ENCODE data around the gene IRF6. TPM values are rescaled to one million over a fixed set of nuclear protein-coding genes. Genes with fewer than 3 reads are reported as not detected.

The IRF6 gene
- total and polyA plus RNA-seq, 2 donors (not counting 1 experiment from before 2014, with no cell fraction given) = 0.66 to 1.00 TPM

GRCh38 chr1:209830722-209831121 lies 24.8 kb upstream of the IRF6 start:
- Histone ChIP-seq H2AFZ (ENCODE audit: low read length) (no peak overlapping the region), H3K4me2 (ENCODE audit: extremely low read depth, insufficient read depth, low read length) (no peak overlapping the region), H3K4me1 (ENCODE audit: control insufficient read depth, extremely low read depth, insufficient read depth, low read length) (peaks cover 10% of the 10 kb centered on the region), H3K36me3 (ENCODE audit: control insufficient read depth, insufficient read depth, low read length) (peaks cover 9% of the 10 kb centered on the region), H3K79me2 (ENCODE audit: control insufficient read depth, insufficient read depth, low read length) (peaks cover 21% of the 10 kb centered on the region), H3K4me3 (replicated peaks in 1 of 4; ENCODE audit: control extremely low read depth in 1 of 4, insufficient read depth in 1 of 4, low read depth in 3 of 4, low read length in 4 of 4) (no peak overlapping the region), H3K27me3 (ENCODE audit: control insufficient read depth, insufficient read depth, low read length) (no peaks in the 10 kb centered on the region), H3K9me3 (ENCODE audit: control insufficient read depth, insufficient read depth, low read depth, low read length) (no peaks in the 10 kb centered on the region), H4K20me1 (ENCODE audit: control insufficient read depth, extremely low read depth, insufficient read depth, low read length) (no peaks in the 10 kb centered on the region), H3K27ac (ENCODE audit: insufficient read depth, low read length) (no peak overlapping the region), H3K9ac (ENCODE audit: insufficient read depth, low read length) (no peak overlapping the region)
- TF ChIP-seq EZH2 (IDR thresholded peaks at IDR 0.05; ENCODE audit: low read length, missing control alignments) = no peak
- no peak for TF ChIP-seq CTCF (conservative IDR thresholded peaks at IDR 0.05 in 1 of 2, IDR thresholded peaks at IDR 0.05 in 1 of 2; ENCODE audit: low read depth in 1 of 2, low read length in 2 of 2)
- no peak for DNase-seq (ENCODE audit: low read depth in 2 of 2)

GRCh38 chr1:209829716-209830115 lies 23.8 kb upstream of the IRF6 start:
- H3K79me2 ChIP-seq (ENCODE audit: control insufficient read depth, insufficient read depth, low read length) = peaks cover 21% of the 10 kb centered on the region
- no peak for DNase-seq (ENCODE audit: low read depth in 2 of 2)
- H3K9me3 ChIP-seq (ENCODE audit: control insufficient read depth, insufficient read depth, low read depth, low read length) = no peaks in the 10 kb centered on the region
- H3K4me3 ChIP-seq (replicated peaks in 1 of 4; ENCODE audit: control extremely low read depth in 1 of 4, insufficient read depth in 1 of 4, low read depth in 3 of 4, low read length in 4 of 4) = peak overlapping the region in 2 of 4 experiments; percentile 90 to 96
- no peak for TF ChIP-seq CTCF (conservative IDR thresholded peaks at IDR 0.05 in 1 of 2, IDR thresholded peaks at IDR 0.05 in 1 of 2; ENCODE audit: low read depth in 1 of 2, low read length in 2 of 2)
- TF ChIP-seq EZH2 (IDR thresholded peaks at IDR 0.05; ENCODE audit: low read length, missing control alignments) = no peak
- no peaks in the 10 kb centered on the region for H4K20me1 ChIP-seq (ENCODE audit: control insufficient read depth, extremely low read depth, insufficient read depth, low read length)
- no peak overlapping the region for H3K27ac ChIP-seq (ENCODE audit: insufficient read depth, low read length)
- H3K4me1 ChIP-seq (ENCODE audit: control insufficient read depth, extremely low read depth, insufficient read depth, low read length) = peaks cover 10% of the 10 kb centered on the region
- peak overlapping the region; percentile 19 for H3K4me2 ChIP-seq (ENCODE audit: extremely low read depth, insufficient read depth, low read length)
- no peak overlapping the region for H3K9ac ChIP-seq (ENCODE audit: insufficient read depth, low read length)
- H3K27me3 ChIP-seq (ENCODE audit: control insufficient read depth, insufficient read depth, low read length) = no peaks in the 10 kb centered on the region
- H3K36me3 ChIP-seq (ENCODE audit: control insufficient read depth, insufficient read depth, low read length) = peaks cover 9% of the 10 kb centered on the region
- H2AFZ ChIP-seq (ENCODE audit: low read length) = no peak overlapping the region

- Histone ChIP-seq H3K27ac (ENCODE audit: insufficient read depth, low read length) (peak within 1 kb of the TSS; percentile 76), H3K4me2 (ENCODE audit: extremely low read depth, insufficient read depth, low read length) (peak within 1 kb of the TSS; percentile 82), H3K9me3 (ENCODE audit: control insufficient read depth, insufficient read depth, low read depth, low read length) (no peaks in the 10 kb centered on the region), H3K4me1 (ENCODE audit: control insufficient read depth, extremely low read depth, insufficient read depth, low read length) (peaks cover 10% of the 10 kb centered on the region), H3K79me2 (ENCODE audit: control insufficient read depth, insufficient read depth, low read length) (peaks cover 17% of the 10 kb centered on the region), H3K9ac (ENCODE audit: insufficient read depth, low read length) (peak within 1 kb of the TSS; percentile 59), H3K27me3 (ENCODE audit: control insufficient read depth, insufficient read depth, low read length) (no peaks in the 10 kb centered on the region), H3K36me3 (ENCODE audit: control insufficient read depth, insufficient read depth, low read length) (peaks cover 1% of the 10 kb centered on the region), H2AFZ (ENCODE audit: low read length) (peak within 1 kb of the TSS; percentile 93), H4K20me1 (ENCODE audit: control insufficient read depth, extremely low read depth, insufficient read depth, low read length) (no peaks in the 10 kb centered on the region), H3K4me3 (replicated peaks in 1 of 4; ENCODE audit: control extremely low read depth in 1 of 4, insufficient read depth in 1 of 4, low read depth in 3 of 4, low read length in 4 of 4) (peak within 1 kb of the TSS; percentile 90 to 97 (median 96))
- TF ChIP-seq CTCF (conservative IDR thresholded peaks at IDR 0.05 in 1 of 2, IDR thresholded peaks at IDR 0.05 in 1 of 2; ENCODE audit: low read depth in 1 of 2, low read length in 2 of 2) (peak; percentile 76 to 82), EZH2 (IDR thresholded peaks at IDR 0.05; ENCODE audit: low read length, missing control alignments) (no peak)
- DNase-seq (ENCODE audit: low read depth in 2 of 2) = peak; percentile 97 to 98
Measured at GRCh38 chr1:209827384-209828262, 21.7 kb upstream of the IRF6 start, which contains the start of gene UTP25. Gene UTP25, plus strand, starts transcription at chr1:209827972. Its CDS starts 92 bp downstream, at chr1:209828064.

Data from fibroblast of lung (primary cell).